ENCODE measurements around the gene ZNF385A.

Gene ZNF385A

DNA sequence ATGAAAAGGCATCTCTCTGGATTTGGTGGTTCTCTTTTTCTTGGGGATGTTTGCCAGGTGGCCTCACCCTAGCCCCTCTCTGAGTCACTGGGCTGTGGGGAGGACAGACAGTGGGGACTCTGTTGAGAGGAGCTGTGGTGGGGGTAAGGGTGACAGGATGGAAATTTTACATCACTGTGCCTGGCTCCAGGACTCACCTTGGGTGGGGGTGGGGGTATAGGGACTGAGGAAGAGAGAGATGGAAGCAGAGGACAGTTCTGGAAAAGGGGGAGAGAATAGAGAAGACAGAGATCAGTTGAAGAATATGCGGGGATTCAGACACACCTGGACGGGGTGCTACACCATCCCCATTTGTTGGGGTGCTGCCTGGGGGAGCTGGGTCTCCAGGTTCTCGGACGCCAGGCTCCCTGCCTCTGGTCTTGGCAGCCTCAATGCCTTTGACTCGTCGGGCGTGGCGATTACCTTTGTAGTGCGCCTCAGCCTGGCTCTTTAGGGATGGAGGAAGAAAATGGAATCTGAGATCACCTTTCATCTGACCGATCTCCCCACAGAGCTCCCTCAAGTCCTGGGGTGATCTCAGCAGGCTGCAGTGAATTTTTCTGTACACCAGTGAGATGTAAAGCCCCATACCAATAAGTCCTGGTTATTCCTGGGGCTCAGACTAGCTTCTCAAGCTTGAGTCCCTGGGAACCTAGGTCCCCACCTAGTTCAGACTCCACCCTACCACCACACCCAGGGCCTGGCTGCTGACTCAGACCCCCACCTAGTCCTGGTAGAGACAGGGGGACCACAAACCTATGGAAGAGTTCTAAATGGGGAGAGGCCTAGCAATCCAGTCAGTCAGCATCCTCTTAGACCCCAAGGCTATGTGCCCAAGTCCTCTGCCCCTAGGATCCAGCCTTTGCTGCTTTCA, 10.6 kb downstream of the ZNF385A start:
- DNase-seq = no peak

DNA sequence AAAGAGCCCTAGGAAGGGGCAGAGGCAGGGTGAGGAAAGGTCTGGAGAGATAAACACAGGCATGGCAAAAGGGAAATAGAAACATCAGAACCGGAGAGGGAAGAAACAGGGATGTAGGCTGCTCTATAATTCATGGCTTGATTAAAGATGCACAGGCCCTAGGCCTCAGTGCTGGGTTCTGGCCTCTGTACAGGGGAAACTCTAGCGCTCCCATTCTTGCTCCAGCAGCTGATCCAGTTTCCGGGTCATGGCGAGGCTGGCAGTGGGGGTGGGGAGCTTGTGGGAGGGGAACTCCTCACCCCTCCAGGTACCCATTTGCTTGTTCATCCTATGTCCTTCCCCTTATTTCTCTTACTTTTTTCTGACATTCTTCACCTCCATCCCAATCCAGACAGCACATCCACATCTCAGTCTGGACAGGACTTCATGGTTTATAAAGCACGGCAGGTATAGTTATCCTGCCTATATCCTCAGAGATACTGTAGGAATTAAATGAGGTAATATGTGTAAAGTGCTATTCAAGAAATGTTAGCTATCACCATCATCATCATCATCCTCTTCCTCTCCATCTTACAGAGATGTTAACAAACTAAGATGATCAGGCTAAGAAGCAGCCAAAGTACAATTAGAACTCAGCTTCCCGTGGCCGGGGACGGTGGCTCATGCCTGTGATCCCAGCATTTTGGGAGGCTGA, 12.3 kb downstream of the ZNF385A start:
- DNase-seq = no peak

DNA sequence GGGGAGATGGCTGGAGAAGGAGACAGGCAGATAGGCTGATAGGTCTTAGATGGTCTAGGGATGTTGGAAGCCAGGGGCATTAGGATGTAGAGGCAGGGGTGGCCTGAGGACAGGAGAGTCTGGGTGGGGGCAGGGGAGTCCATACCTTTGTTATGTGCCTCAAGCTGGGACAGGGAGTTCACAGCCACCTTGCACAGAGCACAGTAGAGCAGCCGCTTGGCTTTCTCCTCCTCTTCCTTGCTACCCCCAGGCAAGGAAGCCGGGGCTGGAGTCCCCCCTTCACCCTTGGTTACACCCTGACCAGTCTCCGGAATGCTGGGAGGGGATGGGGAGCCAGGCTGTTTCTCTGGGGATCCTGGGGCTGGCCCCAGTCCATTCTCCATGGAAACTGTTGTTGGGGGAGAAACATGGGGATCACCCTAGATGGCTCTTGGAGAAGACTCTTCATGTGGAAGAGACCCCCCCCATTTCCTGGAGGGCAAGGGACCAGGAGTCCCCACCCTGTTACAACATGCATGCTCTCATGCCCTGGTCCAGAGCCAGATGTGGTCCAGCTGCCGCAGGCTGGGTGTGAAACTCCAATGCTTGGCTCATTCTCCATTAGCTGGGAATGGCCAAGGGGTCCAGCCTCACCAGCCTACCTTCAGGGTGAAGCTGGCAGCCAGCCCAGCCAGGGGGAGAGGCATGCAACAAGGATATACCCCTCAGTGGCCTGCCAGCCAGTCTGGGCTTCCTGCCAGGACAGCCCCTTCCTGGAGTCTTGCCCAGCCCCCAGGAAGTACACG, 13.0 kb downstream of the ZNF385A start:
- no peak for DNase-seq

DNA sequence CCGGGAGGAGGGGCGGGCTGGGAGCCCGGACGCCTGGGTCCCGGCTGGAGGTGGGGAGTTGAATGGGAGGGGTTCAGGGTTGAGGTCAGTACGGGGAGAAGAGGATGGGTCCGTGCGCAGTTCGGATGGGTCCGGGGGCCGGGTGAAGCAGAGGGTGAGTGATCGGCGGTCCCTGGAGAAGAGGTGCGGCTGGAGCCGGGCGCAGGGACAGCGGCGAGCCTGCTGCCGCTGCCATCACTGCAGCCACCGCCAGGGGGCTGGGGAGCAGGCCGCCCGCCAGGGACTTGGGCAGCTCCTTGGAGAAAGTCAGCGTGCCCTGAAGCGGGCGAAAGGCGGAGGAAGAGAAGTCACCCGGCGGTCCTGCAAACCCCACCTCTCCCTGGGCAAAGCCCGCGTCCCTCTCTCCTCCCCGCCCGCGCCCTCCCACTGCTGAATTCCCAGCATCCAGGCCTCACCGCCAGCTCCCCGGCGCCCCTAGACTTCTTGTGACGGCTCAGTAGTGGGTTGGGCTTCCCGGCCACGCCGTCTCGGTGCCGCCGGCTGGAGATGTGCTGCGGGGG, 14.3 kb downstream of the ZNF385A start:
- DNase-seq = peak; percentile 63 to 79

DNA sequence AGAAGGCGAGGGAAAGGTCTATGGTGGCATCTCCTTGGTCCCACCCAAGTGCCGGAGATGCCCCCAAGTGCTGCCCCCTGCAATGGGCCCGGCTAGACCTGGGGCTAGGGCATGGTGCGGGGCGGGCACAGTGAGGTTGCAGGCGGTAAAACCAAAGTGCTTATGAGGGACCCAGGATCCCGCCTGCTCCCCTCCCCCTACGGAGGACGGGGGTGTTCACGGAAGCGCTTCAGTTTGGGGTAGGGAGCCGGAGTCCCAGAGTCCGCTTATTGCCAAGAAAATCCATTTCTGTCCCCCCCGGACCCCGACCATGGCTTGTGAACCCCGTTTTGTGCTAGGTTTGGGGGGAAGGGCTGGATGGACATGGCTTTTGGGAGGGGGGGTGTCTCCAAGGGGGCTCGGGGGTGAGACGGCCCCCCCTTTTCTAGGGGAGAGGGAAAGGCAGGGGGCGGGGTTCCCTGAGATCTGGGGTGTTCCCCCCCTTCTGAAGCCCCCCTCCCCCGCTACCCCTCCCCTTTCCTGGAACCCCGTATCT, 14.9 kb downstream of the ZNF385A start:
- no peak for DNase-seq

DNA sequence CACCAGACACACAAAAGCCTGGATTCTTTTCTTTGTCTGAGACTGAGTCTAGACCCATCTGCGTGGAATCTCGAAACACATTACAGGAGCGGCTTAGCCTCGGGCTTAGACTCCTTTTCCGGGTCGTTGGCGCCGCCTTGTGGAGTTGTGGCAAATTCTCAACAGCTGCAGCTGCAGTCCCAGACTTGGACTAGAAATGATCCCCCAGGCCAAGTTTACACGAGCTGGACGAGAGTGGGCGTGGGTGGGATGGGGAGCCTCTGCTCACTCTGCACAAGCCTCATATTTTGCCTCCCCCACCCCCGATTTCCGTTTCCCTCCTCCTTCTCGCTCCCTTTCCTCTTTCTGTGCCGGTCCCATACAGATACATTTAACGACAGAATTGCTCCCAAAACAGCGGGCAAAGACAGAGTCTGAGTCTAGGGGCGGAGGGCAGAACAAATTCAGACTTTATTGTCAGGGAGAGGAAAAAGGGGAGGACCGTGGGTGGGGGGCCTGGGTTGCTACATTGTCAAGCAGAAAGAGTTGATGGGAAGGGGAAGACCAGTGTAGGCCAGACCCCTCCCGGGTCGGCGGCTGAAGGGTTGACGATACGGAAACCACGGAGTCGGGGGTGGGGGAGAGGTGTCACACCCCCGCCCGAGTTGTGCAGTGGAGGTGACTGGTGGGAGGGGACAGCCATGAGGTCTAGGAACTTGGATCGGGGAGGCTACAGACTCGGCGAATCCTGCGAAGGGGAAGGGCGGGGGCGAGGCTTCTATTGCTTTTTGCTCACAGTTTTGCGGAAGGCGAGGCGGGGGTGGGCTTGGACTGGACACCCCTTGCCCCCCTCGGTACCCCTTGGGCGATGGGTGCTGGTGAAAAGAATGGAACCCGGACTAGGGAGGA, 15.6 kb downstream of the ZNF385A start:
- DNase-seq = peak; percentile 84 to 87

DNA sequence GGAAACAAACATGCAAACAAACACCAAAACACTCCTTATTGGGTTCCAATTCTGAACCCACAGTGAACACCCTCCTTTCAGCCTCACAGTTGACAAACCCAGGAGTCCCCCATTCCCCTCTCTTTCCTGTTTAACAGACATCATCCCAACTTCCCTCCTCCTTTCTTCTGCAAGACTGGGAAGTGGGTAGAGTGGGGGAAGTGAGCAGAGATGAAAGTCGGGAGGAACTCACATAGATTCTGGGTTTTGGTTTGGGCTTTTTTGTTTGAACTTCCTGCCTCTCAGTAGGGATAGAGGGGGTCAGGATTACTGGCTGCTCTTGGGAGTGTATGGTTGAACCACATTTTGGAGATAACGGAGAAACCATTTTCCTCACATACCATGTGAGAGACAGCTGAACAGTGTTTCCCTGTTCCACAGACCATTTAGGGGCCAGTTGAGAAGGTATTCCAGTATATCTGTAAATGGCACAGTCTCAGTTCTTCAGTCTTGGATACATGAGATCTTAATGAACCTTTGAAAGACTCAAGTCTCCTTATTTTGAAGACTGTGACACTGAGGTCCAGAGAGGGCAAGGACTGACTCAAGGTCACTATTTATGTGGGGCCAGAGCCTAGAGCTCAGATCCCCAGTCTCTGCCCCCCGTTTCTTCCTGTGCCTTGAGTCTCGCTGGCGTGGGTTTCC, 16.4 kb downstream of the ZNF385A start:
- no peak for DNase-seq

DNA sequence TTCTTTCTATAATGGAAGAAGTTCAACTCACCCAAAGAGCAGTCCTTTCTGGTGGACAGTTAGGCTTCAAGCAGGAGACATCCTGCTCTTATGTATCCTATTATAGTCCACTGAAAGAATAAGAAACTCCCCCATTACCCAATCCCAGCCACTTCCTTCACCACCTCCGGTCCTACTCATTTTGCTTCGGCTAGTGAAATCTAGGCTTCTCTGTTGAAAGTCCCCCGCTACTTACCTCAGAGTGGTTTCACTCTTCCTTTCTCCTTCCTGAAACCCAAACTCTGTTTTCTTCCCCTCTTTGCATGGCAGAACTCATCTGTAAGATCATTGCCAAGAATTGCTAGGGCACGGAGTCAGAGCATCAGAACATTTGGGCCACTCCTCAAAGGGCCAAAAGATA, 20.1 kb downstream of the ZNF385A start, which contains the start of gene GPR84:
GPR84 (minus strand) TSS at position 74 of the 400 bp plus-strand sequence. CDS start 635 bp downstream, outside the sequence.
- no peak for DNase-seq

DNA sequence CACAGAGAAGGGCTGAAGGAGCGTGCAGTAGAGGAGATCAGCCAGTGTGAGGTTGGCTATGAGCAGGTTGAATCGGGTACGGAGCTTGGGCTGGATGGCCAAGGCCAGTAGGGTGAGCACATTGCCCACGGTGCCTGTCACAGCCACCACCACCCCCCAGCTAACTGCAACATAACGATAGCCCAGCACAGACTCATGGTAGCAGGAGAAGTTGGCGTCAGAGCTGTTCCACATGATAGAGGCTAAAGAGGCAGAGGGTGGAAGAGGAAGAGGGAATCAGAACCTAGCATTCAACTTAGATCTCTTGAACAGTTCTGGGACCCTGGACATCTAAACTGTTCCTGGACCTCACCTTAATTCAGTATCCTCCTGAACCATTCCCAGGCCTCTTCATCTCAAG, 20.9 kb downstream of the ZNF385A start:
- no peak for DNase-seq

DNA sequence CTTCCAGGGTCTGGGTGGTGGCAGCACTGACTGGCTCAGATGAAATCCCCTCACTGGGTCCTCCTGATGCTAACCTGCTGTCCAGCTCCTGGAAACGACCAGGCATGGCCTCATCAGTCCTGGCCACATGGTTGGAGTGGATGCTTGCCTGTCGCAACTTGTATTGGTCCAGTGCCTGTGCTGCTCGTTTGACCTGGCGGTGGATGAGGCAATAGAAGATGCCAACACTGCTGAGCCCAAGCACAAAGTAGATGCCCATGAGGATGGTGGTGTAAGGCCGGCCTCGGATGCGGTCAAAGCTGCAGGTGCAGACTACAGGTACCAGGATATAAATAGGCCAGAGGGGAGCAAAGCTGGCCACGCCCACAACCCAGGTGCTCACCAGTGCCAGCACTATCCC, 21.5 kb downstream of the ZNF385A start:
- no peak for DNase-seq

DNA sequence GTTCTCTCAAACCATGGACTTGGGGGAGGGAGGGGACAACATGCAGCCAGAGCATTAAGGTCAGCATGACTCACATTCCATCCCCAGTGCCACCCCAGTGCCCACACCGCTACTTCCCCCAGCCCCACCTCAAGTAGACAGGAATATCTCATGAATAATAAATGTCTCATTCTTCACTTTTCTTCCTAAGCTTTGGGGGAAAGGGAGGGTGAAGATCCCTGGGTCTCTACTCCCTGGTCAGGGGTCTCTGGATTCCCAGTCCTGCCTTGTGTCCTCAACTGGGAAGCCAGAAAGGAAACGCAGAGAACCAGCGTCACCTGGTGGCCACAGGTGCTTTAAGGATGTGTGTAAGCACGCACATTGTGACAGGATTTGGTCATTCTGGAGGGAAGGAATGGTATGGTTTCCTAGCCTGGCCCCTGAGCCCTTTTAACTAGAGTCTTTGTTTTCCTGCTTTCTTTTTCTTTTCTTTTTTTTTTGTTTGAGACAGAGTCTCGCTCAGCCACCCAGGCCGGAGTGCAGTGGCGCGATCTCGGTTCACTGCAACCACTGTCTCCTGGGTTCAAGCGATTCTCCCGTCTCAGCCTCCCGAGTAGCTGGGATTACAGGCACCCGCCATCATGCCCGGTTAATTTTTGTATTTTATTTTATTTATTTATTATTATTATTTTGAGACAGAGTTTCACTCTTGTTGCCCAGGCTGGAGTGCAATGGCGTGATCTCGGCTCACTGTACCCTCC, 23.6 kb downstream of the ZNF385A start:
- peak; percentile 37 to 68 for DNase-seq

DNA sequence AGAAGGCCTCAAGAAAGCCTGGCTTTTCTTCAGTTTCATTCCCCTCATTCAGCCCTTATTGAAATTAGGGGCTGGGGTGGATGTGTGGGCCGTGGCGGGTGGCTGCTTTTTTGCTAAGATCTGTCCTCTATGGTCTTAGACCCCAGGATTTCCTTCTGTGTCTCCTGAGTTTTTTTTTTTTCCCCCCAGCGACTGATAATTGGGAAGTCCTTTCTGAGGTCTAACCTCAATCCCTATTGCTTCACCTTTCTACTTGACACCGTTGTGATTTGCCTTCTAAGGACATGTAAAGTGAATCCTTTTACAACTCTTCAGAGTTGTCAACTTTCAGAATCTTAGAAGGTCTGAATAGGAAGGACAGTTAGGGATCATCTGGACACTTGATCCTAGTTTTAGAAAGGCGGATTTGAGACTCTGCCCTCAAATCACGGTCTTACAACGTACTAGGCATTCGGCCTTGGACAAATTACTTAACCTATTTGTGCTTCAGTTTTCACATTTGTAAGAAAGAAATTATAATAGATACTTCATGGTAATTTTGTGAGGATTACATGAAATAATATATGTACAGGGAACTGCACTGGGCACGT, 24.7 kb downstream of the ZNF385A start:
- DNase-seq = no peak

DNA sequence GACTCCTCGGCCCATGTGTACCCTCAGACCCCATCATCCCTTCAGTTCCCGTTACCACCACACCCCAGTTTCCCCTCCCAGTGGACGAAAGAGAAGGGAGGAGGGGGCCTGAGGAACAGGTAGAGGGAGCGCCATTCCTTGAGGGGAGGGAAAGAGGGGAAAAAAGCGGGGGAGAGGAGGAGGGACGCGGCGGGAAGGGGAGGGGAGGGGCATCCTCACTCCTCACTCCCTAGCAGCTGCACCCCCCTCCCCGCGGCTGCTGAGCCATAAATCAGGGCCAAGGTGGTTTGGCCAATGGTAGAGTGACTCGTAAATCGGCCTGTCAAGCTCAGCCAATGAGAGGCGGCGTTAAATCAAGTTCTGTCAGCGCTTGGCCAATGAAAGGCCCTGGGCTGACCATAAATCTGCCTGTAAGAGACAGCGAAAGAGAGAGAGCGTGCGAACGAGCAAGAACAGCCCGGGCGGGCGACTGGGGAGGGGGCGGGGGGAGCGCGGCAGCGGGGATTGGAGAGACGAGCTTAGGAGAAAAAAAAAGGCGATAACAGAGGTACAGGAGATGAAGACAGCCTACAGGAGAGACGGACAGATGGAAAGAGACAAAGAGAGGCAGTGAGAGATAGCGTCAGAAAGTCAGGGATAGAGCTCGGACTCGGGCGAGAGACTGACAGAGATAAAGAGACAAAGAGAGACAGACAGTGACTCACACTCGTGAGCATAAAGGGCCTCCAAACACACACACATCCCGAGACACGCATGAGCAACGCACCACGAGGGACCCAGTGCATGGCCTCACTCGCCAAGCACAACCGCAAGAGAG, 25.4 kb downstream of the ZNF385A start:
- DNase-seq = peak; percentile 98 to 99

DNA sequence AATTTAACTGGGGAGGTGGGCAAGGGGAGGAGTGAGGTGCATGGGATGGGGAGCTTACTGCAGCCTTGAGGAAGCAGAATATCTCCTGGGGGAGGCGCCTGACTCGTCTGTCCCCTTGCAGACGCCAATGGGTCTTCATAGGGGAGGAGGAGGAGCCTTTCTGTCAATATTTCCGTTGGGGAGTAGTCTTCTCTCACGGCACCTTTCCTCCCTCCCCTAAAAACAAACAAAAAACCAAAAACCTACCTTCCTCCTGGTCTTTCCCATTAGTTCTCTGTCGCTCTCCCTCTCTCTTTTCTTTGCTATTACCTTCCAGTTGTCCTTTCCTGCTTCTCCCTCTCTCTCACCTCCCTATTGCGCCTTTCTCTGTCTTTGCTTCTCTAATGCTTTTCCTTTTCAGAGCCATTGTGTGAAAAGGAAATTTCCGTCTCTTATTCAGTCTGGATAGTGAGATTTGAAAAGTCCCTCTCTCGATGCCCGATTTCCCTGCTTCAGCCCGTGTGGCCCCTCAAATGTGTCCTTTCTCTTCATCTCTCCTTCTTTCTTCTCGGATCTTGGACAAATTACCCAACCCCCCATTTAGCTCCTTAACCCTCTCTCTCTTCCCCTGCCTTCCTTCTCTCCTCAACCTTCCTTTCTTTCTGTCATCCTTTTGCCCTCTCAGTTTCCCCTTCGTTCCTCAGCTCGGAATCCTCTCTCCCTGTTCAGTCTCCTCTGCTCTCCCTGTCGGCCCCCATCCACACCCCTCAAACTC, 26.2 kb downstream of the ZNF385A start:
- DNase-seq = peak in 1 of 2 donors; percentile 46

DNA sequence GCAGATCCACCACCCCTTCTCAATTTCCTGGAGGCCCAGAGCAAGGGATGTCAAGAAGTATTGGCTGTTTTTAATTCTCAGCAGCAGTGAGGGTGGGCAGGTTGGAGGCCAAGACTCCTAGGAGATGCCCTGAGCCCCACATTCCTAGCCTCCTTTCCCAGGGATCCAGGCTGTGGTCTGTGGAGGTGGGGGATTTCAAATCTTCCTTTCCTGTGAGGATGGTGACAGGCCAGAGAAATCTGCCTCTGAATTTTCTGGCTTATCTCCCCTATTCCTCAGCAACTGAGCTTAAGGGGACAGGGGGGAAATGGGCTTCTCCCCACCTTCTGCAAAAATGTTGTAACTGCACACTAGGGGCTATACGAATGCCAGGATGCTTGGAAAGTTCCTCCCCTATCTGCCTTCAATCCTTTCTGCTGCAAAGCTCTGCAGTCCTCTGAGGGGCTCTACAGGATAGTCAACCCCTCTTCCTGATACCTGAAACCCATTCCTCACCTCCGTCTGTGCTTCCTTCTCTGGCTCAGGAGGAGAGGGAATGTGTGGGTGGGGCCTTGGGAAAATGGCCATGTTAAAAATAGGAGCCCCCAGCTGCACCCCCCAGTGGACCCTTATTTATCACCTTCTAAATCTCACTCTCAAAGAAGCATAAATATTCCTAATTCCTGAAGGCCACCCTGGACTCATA, 26.9 kb downstream of the ZNF385A start:
- no peak for DNase-seq

DNA sequence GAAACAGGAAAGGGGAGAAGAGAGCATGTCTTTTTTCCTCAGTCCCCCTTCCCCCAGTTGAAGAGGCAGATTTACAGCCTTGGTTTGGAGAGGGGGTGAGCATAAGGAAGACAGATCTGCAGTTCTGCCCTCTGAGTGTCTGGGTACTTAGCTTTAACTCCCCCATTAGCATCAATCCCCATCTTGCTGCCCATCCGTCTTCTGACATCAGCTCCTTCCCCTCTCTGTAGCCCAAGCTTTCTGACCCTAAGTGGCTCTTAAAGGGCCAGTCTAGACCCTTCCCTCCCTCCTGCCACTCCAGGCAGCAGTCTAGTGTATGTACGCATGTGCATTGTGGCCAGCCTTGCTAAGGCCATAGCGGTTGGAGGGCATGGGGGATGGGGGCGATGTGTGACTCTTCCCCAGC, 27.6 kb downstream of the ZNF385A start:
- DNase-seq = no peak

DNA sequence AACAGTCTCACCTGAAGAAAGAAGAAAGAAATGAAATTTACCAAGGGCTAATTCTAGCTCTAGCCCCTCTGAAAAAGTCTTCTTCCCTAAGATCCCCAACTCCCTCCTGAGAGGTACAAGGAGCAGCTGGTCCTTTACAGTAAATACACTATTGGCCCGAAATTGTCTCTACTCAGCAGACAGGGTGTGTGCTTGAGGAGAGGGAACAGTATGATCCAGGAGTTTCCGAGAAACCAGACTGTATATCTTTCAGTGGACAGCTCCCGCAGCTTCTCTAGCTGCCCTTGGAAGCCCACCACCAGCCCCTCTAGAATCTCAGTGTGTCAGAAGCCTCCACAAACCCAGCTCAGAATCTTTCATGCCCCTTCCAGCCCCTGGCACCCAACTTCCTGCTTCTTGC, 28.3 kb downstream of the ZNF385A start:
- no peak for DNase-seq

Measured in hippocampal formation (tissue), 2 donors.